Stimulated activated CD4-positive, alpha-beta T cell treated with anti-CD3 and anti-CD28 coated beads, Interleukin-2, amount 100 ng/mL, for 24 hours (primary cell): ENCODE measurements around the gene FRMPD1.

Experiments
- DNase-seq, 2 donors: peaks; one replicate each; pipeline ENCODE4 v3.0.0-alpha.2; 2020

The FRMPD1 gene

GRCh38 chr9:37679649-37680402 is 29.1 kb downstream of the FRMPD1 start:
- DNase-seq: no peak

GRCh38 chr9:37682951-37683350 is 32.2 kb downstream of the FRMPD1 start:
- DNase-seq: no peak

GRCh38 chr9:37683531-37684371 is 33.0 kb downstream of the FRMPD1 start:
- DNase-seq: no peak

GRCh38 chr9:37692622-37693221 is 42.0 kb downstream of the FRMPD1 start:
- DNase-seq: no peak

- DNase-seq: no peak
Observed at GRCh38 chr9:37693260-37693659, 42.5 kb downstream of the FRMPD1 start.

GRCh38 chr9:37694355-37694754 is 43.6 kb downstream of the FRMPD1 start:
- no peak for DNase-seq

- DNase-seq: no peak
Observed at GRCh38 chr9:37696528-37696927, 45.8 kb downstream of the FRMPD1 start.

GRCh38 chr9:37700131-37700530 is 49.4 kb downstream of the FRMPD1 start:
- no peak for DNase-seq

GRCh38 chr9:37700900-37701299 is 50.1 kb downstream of the FRMPD1 start:
- DNase-seq: no peak

- DNase-seq: no peak
Observed at GRCh38 chr9:37705787-37706186, 55.0 kb downstream of the FRMPD1 start.

GRCh38 chr9:37706290-37706689 is 55.5 kb downstream of the FRMPD1 start:
- no peak for DNase-seq

GRCh38 chr9:37707748-37708147 is 57.0 kb downstream of the FRMPD1 start:
- DNase-seq: no peak

- no peak for DNase-seq
Observed at GRCh38 chr9:37710046-37710445, 59.3 kb downstream of the FRMPD1 start.

GRCh38 chr9:37715260-37715659 is 64.5 kb downstream of the FRMPD1 start:
- DNase-seq: no peak

GRCh38 chr9:37715991-37716505 is 65.3 kb downstream of the FRMPD1 start:
- DNase-seq: no peak

GRCh38 chr9:37719526-37719925 is 68.8 kb downstream of the FRMPD1 start:
- DNase-seq: no peak

- no peak for DNase-seq
Observed at GRCh38 chr9:37727013-37727412, 76.3 kb downstream of the FRMPD1 start.

GRCh38 chr9:37729499-37729898 is 78.7 kb downstream of the FRMPD1 start:
- no peak for DNase-seq

- DNase-seq: no peak
Observed at GRCh38 chr9:37730256-37730655, 79.5 kb downstream of the FRMPD1 start.

GRCh38 chr9:37730839-37731238 is 80.1 kb downstream of the FRMPD1 start:
- DNase-seq: no peak

- DNase-seq: no peak
Observed at GRCh38 chr9:37732086-37732741, 81.5 kb downstream of the FRMPD1 start.

GRCh38 chr9:37732952-37733351 is 82.2 kb downstream of the FRMPD1 start:
- DNase-seq: no peak

- no peak for DNase-seq
Observed at GRCh38 chr9:37739222-37739621, 88.5 kb downstream of the FRMPD1 start.
